Thyroid gland (tissue), 4 donors: ENCODE data around the gene CCDC82. TPM values are rescaled to one million over a fixed set of nuclear protein-coding genes. Genes with fewer than 3 reads are reported as not detected.
"Not testable (repeated sequence)": the region's sequence is repeated elsewhere in the genome, so short reads cannot be mapped to it uniquely, and the experiment has no call there.

Source experiments
- DNase-seq, 2 donors: peaks; one replicate each; pipeline ENCODE4 v3.0.0-alpha.2; 2019
- H3K27ac ChIP-seq, 3 donors: fragments of 200-600 bp; sonication (generic); 1 replicate in 2 of 3; 2 replicates in 1 of 3; pipeline ENCODE4 v1.5.1; 2016 to 2019; ENCODE audit warnings: mild to moderate bottlenecking in 1 of 3, moderate library complexity in 1 of 3
- H3K27me3 ChIP-seq: fragments of 200-600 bp; sonication (generic); one replicate; pipeline ENCODE4 v1.5.1; 2019
- H3K36me3 ChIP-seq, 2 donors: fragments of 200-600 bp; sonication (generic); one replicate each; pipeline ENCODE4 v1.5.1; 2016 to 2019
- H3K4me1 ChIP-seq, 2 donors: fragments of 200-600 bp; sonication (generic); one replicate each; pipeline ENCODE4 v1.5.1; 2017 to 2019
- H3K4me3 ChIP-seq, 3 donors: fragments of 200-600 bp; sonication (generic); replicated peaks in 1 of 3; 1 replicate in 2 of 3; 2 replicates in 1 of 3; pipeline ENCODE4 v1.5.1; 2016; ENCODE audit warnings: mild to moderate bottlenecking in 1 of 3
- H3K9me3 ChIP-seq: fragments of 200-600 bp; sonication (generic); one replicate; pipeline ENCODE4 v1.5.1; 2017
- CTCF ChIP-seq, 6 experiments: fragments of 200-600 bp in 3 of 6; fragments of 450-650 bp in 3 of 6; sonication (generic) in 3 of 6; IDR thresholded peaks; one replicate each; pipeline ENCODE4 v1.5.1; 2016 to 2019; ENCODE audit warnings: antibody characterized with exemption in 6 of 6, mild to moderate bottlenecking in 2 of 6, inconsistent platforms in 1 of 6, moderate library complexity in 1 of 6
- POLR2A ChIP-seq, 2 donors: fragments of 450-650 bp; IDR thresholded peaks; one replicate each; pipeline ENCODE4 v1.6.1; 2017; ENCODE audit warnings: antibody characterized with exemption in 2 of 2, mild to moderate bottlenecking in 2 of 2, moderate library complexity in 1 of 2
- WGBS, 2 donors: methylation state at CpG; one replicate each; pipeline ENCODE4 v1.1.5; 2017; 5-methylcytosine and 5-hydroxymethylcytosine counted together
- intact Hi-C: fragments of 100-400 bp; cut with DNase I; formaldehyde crosslinking; loops from one replicate; pipeline ENCODE4 v1.15.1; 2023
- total RNA-seq, 4 donors: library from RNA; depleted of rRNA; stranded (reverse); fragments of >200 nt; gene quantifications; one replicate each; pipeline ENCODE4 v1.2.3, GENCODE V29; 2016

CCDC82 gene
- 10 to 100 TPM; 24.8 to 44.9 (median 28.8) TPM for total RNA-seq

GRCh38 chr11:96389720-96390487 is at the start of gene CCDC82, which contains the start of gene JRKL:
Gene CCDC82 (minus strand): TSS chr11:96389912. CDS start chr11:96384747, 5,165 bp downstream.
Gene JRKL (plus strand): TSS chr11:96390013. CDS start chr11:96390650, 637 bp downstream.
- Histone ChIP-seq H3K4me3 (peak within 1 kb of the TSS; percentile 65 to 88 (median 75)), H3K4me1 (peaks cover 8 to 15% of the 10 kb centered on the region in 2 donors), H3K9me3 (no peaks in the 10 kb centered on the region), H3K27ac (peak within 1 kb of the TSS; percentile 58 to 79 (median 79)), H3K36me3 (no peaks in the 10 kb centered on the region), H3K27me3 (no peaks in the 10 kb centered on the region)
- intact Hi-C loops, result loop anchor here (5.0 kb wide), 1 partner anchor 553 kb away; no protein-coding TSS in a partner anchor
- TF ChIP-seq POLR2A (IDR thresholded peaks at IDR 0.05), result peak in 1 of 2 donors; percentile 92
- no peak for TF ChIP-seq CTCF (IDR thresholded peaks at IDR 0.05)
- DNase-seq, result peak; percentile 97
- 1 to 3% methylated on average over 16 to 33 of the region's 53 CpGs for WGBS, 2 donors

GRCh38 chr11:96432654-96433053 is 42.9 kb upstream of the CCDC82 start:
- DNase-seq, H3K27me3 ChIP-seq, H3K4me1 ChIP-seq, H3K4me3 ChIP-seq, H3K27ac ChIP-seq, intact Hi-C loops, H3K9me3 ChIP-seq, H3K36me3 ChIP-seq: not testable (repeated sequence)

GRCh38 chr11:96430668-96431067 is 41.0 kb upstream of the CCDC82 start:
- no peaks in the 10 kb centered on the region for H3K36me3 ChIP-seq
- no peaks in the 10 kb centered on the region for H3K4me1 ChIP-seq
- H3K4me3 ChIP-seq, result no peak overlapping the region
- no peak overlapping the region for H3K27ac ChIP-seq
- TF ChIP-seq POLR2A (IDR thresholded peaks at IDR 0.05), result no peak
- no peak for TF ChIP-seq CTCF (IDR thresholded peaks at IDR 0.05)
- intact Hi-C loops, result no loop called here
- no peaks in the 10 kb centered on the region for H3K9me3 ChIP-seq
- no peaks in the 10 kb centered on the region for H3K27me3 ChIP-seq
- DNase-seq, result no peak
- WGBS, 2 donors, result 85 to 86% methylated on average over 3 of the region's 3 CpGs

- no peaks in the 10 kb centered on the region for H3K9me3 ChIP-seq
- H3K27me3 ChIP-seq, result no peaks in the 10 kb centered on the region
- no peak for TF ChIP-seq POLR2A (IDR thresholded peaks at IDR 0.05)
- no peak for TF ChIP-seq CTCF (IDR thresholded peaks at IDR 0.05)
- intact Hi-C loops, result no loop called here
- no peaks in the 10 kb centered on the region for H3K4me1 ChIP-seq
- 53 to 61% methylated on average over 2 of the region's 2 CpGs for WGBS, 2 donors
- no peak for DNase-seq
- H3K27ac ChIP-seq, result no peak overlapping the region
- H3K4me3 ChIP-seq, result no peak overlapping the region
- H3K36me3 ChIP-seq, result no peaks in the 10 kb centered on the region
Observed at GRCh38 chr11:96424693-96425092, 35.0 kb upstream of the CCDC82 start.

- TF ChIP-seq CTCF (IDR thresholded peaks at IDR 0.05), result no peak
- TF ChIP-seq POLR2A (IDR thresholded peaks at IDR 0.05), result no peak
Observed at GRCh38 chr11:96413408-96413807, 23.7 kb upstream of the CCDC82 start.

More at GRCh38 chr11:96413408-96413807, 23.7 kb upstream of the CCDC82 start:
- Histone ChIP-seq H3K27me3 (no peaks in the 10 kb centered on the region), H3K4me1 (no peaks in the 10 kb centered on the region), H3K9me3 (no peaks in the 10 kb centered on the region), H3K36me3 (no peaks in the 10 kb centered on the region), H3K4me3 (no peak overlapping the region), H3K27ac (no peak overlapping the region)
- intact Hi-C loops, result no loop called here
- no peak for DNase-seq
